Tibial nerve (tissue), 4 donors: Measurements from ENCODE around the gene DISP3. TPM values are rescaled to one million over a fixed set of nuclear protein-coding genes. Genes with fewer than 3 reads are reported as not detected.

Experiments
- DNase-seq, 2 donors: peaks; one replicate each; pipeline ENCODE4 v3.0.0-alpha.2; 2019; ENCODE audit warnings: low spot score in 2 of 2
- H3K27ac ChIP-seq, 4 donors: fragments of 200-600 bp; sonication (generic) in 3 of 4; one replicate each; pipeline ENCODE4 v1.5.1; 2017 to 2019; ENCODE audit warnings: mild to moderate bottlenecking in 1 of 4
- H3K27me3 ChIP-seq, 2 donors: fragments of 200-600 bp; sonication (generic) in 1 of 2; one replicate each; pipeline versions ENCODE4 v1.5.1 to v1.6.0; 2017 to 2019
- H3K36me3 ChIP-seq, 3 donors: fragments of 200-600 bp; sonication (generic); one replicate each; pipeline ENCODE4 v1.5.1; 2018 to 2019
- H3K4me1 ChIP-seq, 4 donors: fragments of 200-600 bp; sonication (generic) in 3 of 4; one replicate each; pipeline ENCODE4 v1.5.1; 2017 to 2019
- H3K4me3 ChIP-seq, 4 donors: fragments of 200-600 bp; sonication (generic) in 3 of 4; one replicate each; pipeline ENCODE4 v1.5.1; 2017 to 2019; ENCODE audit warnings: mild to moderate bottlenecking in 1 of 4, moderate library complexity in 1 of 4
- H3K9me3 ChIP-seq, 4 donors: fragments of 200-600 bp; sonication (generic) in 3 of 4; one replicate each; pipeline ENCODE4 v1.5.1; 2017 to 2019
- CTCF ChIP-seq, 5 experiments: fragments of 200-600 bp in 3 of 5; fragments of 450-650 bp in 2 of 5; sonication (generic) in 3 of 5; IDR thresholded peaks; one replicate each; pipeline ENCODE4 v1.5.1; 2016 to 2019; ENCODE audit warnings: antibody characterized with exemption in 5 of 5, mild to moderate bottlenecking in 3 of 5, moderate library complexity in 2 of 5
- EP300 ChIP-seq, 2 donors: sonication (generic); formaldehyde crosslinking; IDR thresholded peaks; one replicate each; pipeline ENCODE4 v1.6.1; 2017; ENCODE audit warnings: antibody characterized with exemption in 2 of 2, mild to moderate bottlenecking in 1 of 2
- POLR2A ChIP-seq, 2 donors: fragments of 450-650 bp; IDR thresholded peaks; one replicate each; pipeline ENCODE4 v1.6.1; 2017; ENCODE audit warnings: antibody characterized with exemption in 2 of 2, mild to moderate bottlenecking in 2 of 2, moderate library complexity in 2 of 2
- WGBS, 2 donors: methylation state at CpG; one replicate each; pipeline ENCODE4 v1.1.5; 2018; 5-methylcytosine and 5-hydroxymethylcytosine counted together
- total RNA-seq, 4 donors: library from RNA; depleted of rRNA; stranded (reverse); fragments of >200 nt; gene quantifications; one replicate each; pipeline ENCODE4 v1.1.0, GENCODE V29; 2016

The DISP3 gene
- total RNA-seq, 4 donors from 2014 or later, result 0.59 TPM; not detected in 3

- H3K4me3 ChIP-seq, result no peak overlapping the region
- 86 to 97% methylated on average over 1 of the region's 1 CpG for WGBS, 2 donors
Observed at GRCh38 chr1:11513681-11514080, 34.7 kb downstream of the DISP3 start.

GRCh38 chr1:11514366-11514765 lies 35.4 kb downstream of the DISP3 start:
- WGBS, 2 donors, result 83 to 84% methylated on average over 4 of the region's 4 CpGs
- no peaks in the 10 kb centered on the region for H3K4me1 ChIP-seq
- TF ChIP-seq CTCF (IDR thresholded peaks at IDR 0.05) (no peak), EP300 (IDR thresholded peaks at IDR 0.05) (no peak), POLR2A (IDR thresholded peaks at IDR 0.05) (no peak)
- H3K9me3 ChIP-seq, result peaks cover 0 to 29% (median 0%) of the 10 kb centered on the region in 4 donors
- no peak for DNase-seq
- H3K27me3 ChIP-seq, result no peaks in the 10 kb centered on the region
- no peak overlapping the region for H3K4me3 ChIP-seq
- H3K27ac ChIP-seq, result no peak overlapping the region
- no peaks in the 10 kb centered on the region for H3K36me3 ChIP-seq

More at GRCh38 chr1:11513681-11514080, 34.7 kb downstream of the DISP3 start:
- Histone ChIP-seq H3K4me1 (no peaks in the 10 kb centered on the region), H3K27me3 (no peaks in the 10 kb centered on the region), H3K27ac (no peak overlapping the region), H3K36me3 (no peaks in the 10 kb centered on the region), H3K9me3 (peaks cover 0 to 32% (median 0%) of the 10 kb centered on the region in 4 donors)
- no peak for DNase-seq
- TF ChIP-seq CTCF (IDR thresholded peaks at IDR 0.05) (no peak), POLR2A (IDR thresholded peaks at IDR 0.05) (no peak), EP300 (IDR thresholded peaks at IDR 0.05) (no peak)

GRCh38 chr1:11515368-11516300 lies 36.7 kb downstream of the DISP3 start:
- H3K36me3 ChIP-seq, result no peaks in the 10 kb centered on the region
- TF ChIP-seq EP300 (IDR thresholded peaks at IDR 0.05) (no peak), POLR2A (IDR thresholded peaks at IDR 0.05) (no peak), CTCF (IDR thresholded peaks at IDR 0.05) (no peak)
- H3K27ac ChIP-seq, result no peak overlapping the region
- no peak overlapping the region for H3K4me3 ChIP-seq
- H3K27me3 ChIP-seq, result no peaks in the 10 kb centered on the region
- H3K9me3 ChIP-seq, result peaks cover 0 to 20% (median 0%) of the 10 kb centered on the region in 4 donors
- DNase-seq, result no peak
- no peaks in the 10 kb centered on the region for H3K4me1 ChIP-seq
- 86 to 88% methylated on average over 20 to 21 of the region's 21 CpGs for WGBS, 2 donors

- DNase-seq, result no peak
- Histone ChIP-seq H3K27ac (no peak overlapping the region), H3K36me3 (no peaks in the 10 kb centered on the region), H3K27me3 (no peaks in the 10 kb centered on the region), H3K4me1 (no peaks in the 10 kb centered on the region), H3K4me3 (no peak overlapping the region), H3K9me3 (peaks cover 0 to 5% (median 0%) of the 10 kb centered on the region in 4 donors)
- no peak for TF ChIP-seq POLR2A (IDR thresholded peaks at IDR 0.05)
- no peak for TF ChIP-seq EP300 (IDR thresholded peaks at IDR 0.05)
- no peak for TF ChIP-seq CTCF (IDR thresholded peaks at IDR 0.05)
- 84 to 93% methylated on average over 4 to 9 of the region's 9 CpGs for WGBS, 2 donors
Observed at GRCh38 chr1:11516961-11517635, 38.1 kb downstream of the DISP3 start.
